Stimulated activated CD4-positive, alpha-beta T cell treated with anti-CD3 and anti-CD28 coated beads, Interleukin-15, amount 100 ng/mL, for 24 hours (primary cell): ENCODE data around the gene CNOT6.
"Not testable (repeated sequence)": the region's sequence is repeated elsewhere in the genome, so short reads cannot be mapped to it uniquely, and the experiment has no call there.

Source experiments
- DNase-seq: peaks from one replicate; pipeline ENCODE4 v3.0.0-alpha.2; 2020

The CNOT6 gene

GRCh38 chr5:180521591-180521990, 27.4 kb downstream of the CNOT6 start:
- DNase-seq, result no peak

DNA sequence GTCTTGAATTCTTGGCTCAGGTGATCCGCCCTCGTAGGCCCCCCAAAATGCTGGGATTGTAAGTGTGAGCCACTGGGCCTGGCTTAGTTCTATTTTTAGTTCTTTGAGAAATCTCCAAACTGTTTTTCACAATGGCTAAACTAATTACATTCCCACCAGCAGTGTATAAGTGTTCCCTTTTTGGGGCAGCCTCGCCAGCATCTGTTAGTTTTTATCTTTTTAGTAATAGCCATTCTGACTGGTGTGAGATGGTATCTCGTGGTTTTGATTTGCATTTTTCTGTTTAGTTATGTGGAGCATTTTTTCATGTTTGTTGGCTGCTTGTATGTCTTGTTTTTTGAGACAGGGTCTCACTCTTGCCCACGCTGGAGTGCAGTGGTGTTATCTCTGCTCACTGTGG, 28.2 kb downstream of the CNOT6 start:
- no peak for DNase-seq

DNA sequence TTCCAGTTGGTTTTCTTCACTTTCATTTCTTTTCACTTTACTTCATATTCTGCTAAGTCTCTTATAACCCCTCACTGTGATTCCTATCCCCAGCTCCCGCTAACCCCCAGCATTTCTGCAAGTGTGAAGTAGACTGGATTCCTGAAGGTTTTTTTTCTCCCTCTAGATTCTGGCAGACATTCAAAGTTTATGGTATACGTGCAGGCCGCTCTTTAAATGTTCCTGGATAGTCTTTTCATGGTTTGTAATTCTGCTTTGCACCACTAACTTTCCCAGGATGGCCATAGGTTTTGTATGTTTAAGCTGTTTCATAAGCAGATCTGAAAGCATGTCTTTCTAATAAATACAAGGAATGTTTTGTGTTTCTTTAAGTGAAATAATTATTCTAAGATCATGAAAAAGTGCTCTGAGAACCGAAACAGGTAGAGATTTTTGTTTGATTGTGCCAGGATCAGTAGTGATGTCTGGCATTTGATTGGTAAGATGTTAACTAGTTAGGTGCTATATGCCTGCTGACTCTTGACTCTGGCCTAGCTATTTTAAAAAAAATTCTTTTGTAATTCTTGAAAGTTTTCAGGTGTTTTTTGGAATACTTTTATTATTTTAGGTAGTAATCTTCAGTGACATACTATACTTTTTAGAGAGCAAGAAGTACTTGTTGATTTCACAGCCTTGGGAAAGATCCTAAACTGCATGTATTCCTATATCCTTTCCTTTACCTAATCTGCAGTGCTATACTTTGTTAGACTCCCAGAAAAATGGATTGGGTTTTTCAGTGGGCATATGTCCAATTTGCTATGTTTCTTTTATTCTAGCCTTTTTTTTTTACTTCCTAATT, 29.7 kb downstream of the CNOT6 start:
- DNase-seq, result no peak

- DNase-seq, result no peak
Measured at GRCh38 chr5:180525399-180525798, 31.2 kb downstream of the CNOT6 start.

GRCh38 chr5:180526269-180526668, 32.1 kb downstream of the CNOT6 start:
- DNase-seq, result no peak

- DNase-seq, result no peak
Measured at GRCh38 chr5:180527659-180528058, 33.5 kb downstream of the CNOT6 start.

DNA sequence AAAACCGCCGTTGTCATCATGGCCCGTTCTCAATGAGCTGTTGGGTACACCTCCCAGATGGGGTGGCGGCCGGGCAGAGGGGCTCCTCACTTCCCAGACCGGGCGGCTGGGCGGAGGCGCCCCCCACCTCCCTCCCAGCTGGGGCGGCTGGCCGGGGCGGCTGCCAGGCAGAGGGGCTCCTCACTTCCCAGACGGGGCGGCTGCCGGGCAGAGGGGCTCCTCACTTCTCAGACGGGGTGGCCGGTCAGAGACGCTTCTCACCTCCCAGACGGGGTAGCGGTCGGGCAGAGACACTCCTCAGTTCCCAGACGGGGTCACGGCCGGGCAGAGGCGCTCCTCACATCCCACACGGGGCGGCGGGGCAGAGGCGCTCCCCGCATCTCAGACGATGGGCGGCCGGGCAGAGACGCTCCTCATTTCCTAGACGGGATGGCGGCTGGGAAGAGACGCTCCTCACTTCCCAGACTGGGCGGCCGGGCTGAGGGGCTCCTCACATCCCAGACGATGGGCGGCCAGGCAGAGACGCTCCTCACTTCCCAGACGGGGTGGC, 36.9 kb downstream of the CNOT6 start:
- not testable (repeated sequence) for DNase-seq

DNA sequence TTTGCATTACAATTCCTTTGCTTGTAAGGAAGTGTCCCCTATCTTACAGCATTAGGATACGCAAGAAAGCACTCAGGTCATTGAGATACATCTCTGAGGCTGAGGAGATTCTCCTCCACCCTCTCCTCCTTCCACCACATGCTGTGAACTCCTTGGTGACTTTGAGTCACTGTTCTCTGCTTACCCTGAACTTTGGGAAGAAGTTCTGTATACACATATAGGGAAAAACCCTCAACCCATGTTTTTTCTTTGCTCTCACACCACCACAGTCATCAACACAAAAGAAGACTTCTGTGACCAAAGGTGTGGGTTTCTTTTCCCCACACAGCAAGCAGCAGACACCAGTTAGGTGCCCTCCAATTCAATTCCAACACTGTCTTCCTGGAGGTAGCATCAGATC, 38.1 kb downstream of the CNOT6 start:
- no peak for DNase-seq

- DNase-seq, result no peak
Measured at GRCh38 chr5:180533845-180534244, 39.7 kb downstream of the CNOT6 start.

GRCh38 chr5:180535573-180535972, 41.4 kb downstream of the CNOT6 start:
- no peak for DNase-seq

DNA sequence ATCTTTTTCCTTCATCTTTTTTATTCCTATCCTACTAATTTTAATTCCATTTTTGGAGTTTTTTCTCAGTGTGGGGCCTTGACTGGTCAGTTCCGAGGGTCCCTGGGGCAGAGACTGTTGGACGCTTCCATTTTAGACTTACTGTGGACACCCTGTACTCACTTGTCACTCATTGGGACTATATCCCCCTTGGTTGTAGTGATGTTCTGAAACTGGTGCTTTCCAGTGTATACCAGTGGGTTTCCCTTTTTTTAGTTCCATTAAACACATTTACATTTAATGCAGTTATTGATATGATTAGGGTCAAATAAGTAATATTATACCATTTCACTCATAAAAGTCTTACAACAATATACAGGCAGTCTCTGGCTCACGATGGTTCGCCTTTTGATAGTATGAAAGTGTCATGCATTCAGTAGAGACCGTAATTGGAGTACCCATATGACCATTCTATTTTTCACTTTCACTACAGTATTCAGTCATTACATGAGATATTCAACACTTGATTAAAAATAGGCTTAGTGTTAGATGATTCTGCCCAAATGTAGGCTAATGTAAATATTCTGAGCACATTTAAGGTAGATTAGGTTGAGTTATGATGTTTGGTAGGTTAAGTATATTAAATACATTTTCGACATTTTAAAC, 46.0 kb downstream of the CNOT6 start:
- no peak for DNase-seq

GRCh38 chr5:180541710-180542109, 47.5 kb downstream of the CNOT6 start:
- DNase-seq, result no peak

DNA sequence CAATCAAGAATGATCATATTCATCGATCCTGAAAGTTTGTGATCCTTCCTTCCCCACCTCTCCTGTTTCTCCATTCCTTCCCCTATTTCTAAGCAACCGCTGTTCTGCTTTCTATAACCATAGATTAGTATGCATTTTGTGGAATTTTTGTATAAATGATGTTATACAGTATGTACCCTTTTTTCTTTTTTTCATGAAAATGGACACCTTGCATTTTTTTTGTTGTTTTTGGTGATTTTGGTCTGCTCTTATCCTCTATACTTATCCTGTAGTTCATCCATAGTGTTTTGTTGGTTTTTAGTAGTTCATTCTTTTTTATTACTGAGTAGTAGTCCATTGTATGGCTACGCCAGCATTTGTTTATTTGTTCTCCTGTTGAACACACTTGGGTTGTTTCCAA, 51.1 kb downstream of the CNOT6 start:
- DNase-seq, result no peak

- DNase-seq, result no peak
Measured at GRCh38 chr5:180548563-180548962, 54.4 kb downstream of the CNOT6 start.

GRCh38 chr5:180553530-180553929, 59.4 kb downstream of the CNOT6 start:
- no peak for DNase-seq

DNA sequence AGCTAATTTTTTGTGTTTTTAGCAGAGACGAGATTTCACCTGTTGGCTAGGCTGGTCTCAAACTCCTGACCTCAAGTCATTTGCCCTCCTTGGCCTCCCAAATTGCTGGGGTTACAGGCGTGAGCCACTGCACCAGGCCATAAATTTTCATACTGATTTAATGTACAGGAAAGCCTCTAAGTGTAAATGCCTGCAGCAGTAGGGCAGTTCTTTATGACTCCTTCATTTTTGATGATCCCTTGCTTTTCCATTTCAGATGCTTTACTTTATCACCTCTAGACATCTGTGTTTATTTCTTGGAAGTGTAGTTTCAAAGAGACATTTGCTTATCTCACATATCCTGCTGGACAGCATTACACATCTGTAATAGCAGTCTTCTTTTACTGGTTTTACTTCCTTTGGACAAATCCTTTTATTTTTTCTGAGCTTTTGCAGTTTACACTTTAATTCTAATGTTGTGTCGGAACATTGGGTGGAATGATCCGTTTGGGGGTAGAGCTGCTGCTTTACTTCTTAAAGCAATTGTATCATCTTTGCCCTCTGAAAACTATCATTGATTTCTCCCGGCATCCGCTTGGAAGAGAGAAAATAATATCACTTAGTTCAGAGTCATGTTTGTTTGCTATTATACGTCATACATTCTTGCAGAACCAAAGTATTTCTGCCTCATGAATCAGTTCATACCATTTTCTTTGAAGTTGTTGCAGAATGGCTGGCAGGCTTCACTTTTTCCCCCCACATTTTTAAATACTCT, 61.2 kb downstream of the CNOT6 start:
- DNase-seq, result no peak

DNA sequence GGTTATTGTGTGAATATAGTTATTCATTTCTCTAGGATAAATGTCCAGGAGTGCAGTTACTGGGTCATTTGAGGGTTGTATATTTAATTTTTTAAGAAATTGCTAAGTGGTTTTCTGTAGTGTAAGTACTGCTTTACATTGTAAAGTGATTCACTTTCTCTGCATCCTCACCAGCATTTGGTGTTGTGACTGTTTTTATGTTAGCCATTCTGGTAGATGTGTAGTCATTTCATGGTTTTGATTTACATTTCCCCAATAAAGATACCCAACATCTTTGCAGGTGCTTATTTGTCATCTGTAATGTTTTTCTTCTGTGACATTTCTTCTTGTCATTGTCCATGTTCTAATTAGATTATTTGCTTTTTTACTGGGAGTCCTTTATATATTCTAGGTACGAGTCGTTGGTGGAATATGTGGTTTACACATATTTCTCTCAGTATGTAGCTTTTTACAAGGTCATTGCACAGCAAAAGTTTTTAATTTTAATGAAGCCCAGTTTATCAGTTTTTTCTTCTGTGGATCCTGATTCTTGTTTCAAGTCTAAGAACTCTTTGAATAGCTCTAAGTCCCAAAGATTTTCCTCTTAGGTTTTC, 63.1 kb downstream of the CNOT6 start:
- DNase-seq, result no peak

- DNase-seq, result no peak
Measured at GRCh38 chr5:180558232-180558631, 64.1 kb downstream of the CNOT6 start.

- peak; percentile 30 for DNase-seq
Measured at GRCh38 chr5:180563994-180564393, 69.8 kb downstream of the CNOT6 start.

DNA sequence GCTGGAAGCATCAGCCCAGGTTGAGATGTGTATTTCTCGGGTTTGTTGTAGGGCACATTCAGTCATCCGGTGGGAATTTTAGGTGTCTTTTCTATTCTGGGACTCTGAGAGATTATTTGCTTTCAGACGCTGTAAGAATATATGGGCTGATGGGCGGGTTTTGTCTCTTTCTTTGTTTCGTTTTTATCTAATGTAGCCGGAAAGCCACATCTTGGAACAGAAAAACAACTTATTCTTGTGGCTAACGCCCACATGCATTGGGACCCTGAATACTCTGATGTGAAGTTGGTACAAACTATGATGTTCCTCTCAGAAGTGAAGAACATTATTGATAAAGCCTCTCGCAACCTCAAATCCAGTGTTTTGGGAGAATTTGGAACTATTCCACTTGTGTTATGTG, 74.7 kb downstream of the CNOT6 start:
- no peak for DNase-seq

- no peak for DNase-seq
Measured at GRCh38 chr5:180575571-180575970, 81.4 kb downstream of the CNOT6 start.

DNA sequence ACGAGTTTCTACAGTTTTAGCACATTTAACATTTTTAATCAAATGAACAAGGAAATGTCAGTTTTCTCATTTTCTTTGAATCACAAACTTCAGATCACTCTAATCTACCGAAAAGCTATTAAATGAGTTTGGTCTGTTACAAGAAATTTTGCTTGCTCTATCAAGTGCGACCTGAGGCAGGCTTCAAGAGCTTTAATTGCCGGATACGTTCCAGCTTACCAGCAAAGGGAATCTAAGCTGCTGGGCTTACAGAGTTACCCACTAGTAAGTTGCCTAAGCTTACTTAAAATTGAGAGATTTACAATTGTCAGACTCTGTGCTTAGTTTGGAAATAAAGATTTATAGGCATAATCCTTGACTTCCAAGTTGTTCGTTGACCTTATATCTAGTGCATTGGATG, 86.5 kb downstream of the CNOT6 start:
- no peak for DNase-seq

DNA sequence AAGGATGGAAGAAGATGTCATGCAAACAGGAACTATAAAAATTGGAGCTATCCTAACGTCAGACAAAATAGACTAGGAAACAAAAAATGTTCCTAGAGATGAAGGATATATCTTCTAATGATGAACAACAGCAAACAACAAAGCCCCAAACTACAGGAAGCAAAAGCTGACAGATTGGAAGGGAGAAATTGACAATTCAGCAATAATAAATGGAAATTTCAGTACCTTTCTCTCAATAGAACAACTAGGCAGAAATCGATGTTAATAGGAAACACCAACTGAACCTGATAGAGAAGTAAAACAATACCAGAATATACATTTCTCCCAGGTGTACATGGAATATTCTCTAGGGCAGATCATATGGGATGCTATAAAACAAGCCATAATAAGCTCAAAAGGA, 89.6 kb downstream of the CNOT6 start:
- DNase-seq, result no peak
